ENCODE data around the gene FGD4. TPM values are rescaled to one million over a fixed set of nuclear protein-coding genes. Genes with fewer than 3 reads are reported as not detected.

The FGD4 gene
- total RNA-seq, 8 experiments from 2014 or later, result 1.6 to 35.0 (median 19.4) TPM

- Histone ChIP-seq H3K4me3 (no peak overlapping the region), H3K27ac (no peak overlapping the region), H3K4me1 (replicated peaks in 1 of 2) (no peaks in the 10 kb centered on the region)
- in situ Hi-C loops (cut with MboI; ENCODE audit: low pct_unique_long_range_greater_than_20kb in 2 of 9, low sequenced_read_pairs in 9 of 9, unreplicated experiment in 9 of 9), result no loop called here
- WGBS, 10 experiments, result 0 to 100% (median 62%) methylated on average over 1 to 2 of the region's 5 CpGs; no CpG with 5 or more reads in 4 of the 10 experiments
- ATAC-seq (replicated peaks in 6 of 8), result no peak
Measured at GRCh38 chr12:32418903-32419519, 19.7 kb downstream of the FGD4 start.

GRCh38 chr12:32419520-32419960 is 20.2 kb downstream of the FGD4 start:
- no peak overlapping the region for H3K4me3 ChIP-seq
- H3K4me1 ChIP-seq (replicated peaks in 1 of 2), result no peaks in the 10 kb centered on the region
- no peak for ATAC-seq (replicated peaks in 6 of 8)
- no peak overlapping the region for H3K27ac ChIP-seq
- 13 to 80% (median 39%) methylated on average over 1 to 2 of the region's 2 CpGs; no CpG with 5 or more reads in 6 of the 10 experiments for WGBS, 10 experiments
- in situ Hi-C loops (cut with MboI; ENCODE audit: low pct_unique_long_range_greater_than_20kb in 2 of 9, low sequenced_read_pairs in 9 of 9, unreplicated experiment in 9 of 9), result no loop called here

- in situ Hi-C loops (cut with MboI; ENCODE audit: low pct_unique_long_range_greater_than_20kb in 2 of 9, low sequenced_read_pairs in 9 of 9, unreplicated experiment in 9 of 9), result no loop called here
- Histone ChIP-seq H3K4me3 (no peak overlapping the region), H3K4me1 (replicated peaks in 1 of 2) (no peaks in the 10 kb centered on the region), H3K27ac (no peak overlapping the region)
- WGBS, 10 experiments, result 60 to 100% (median 97%) methylated on average over 1 to 2 of the region's 2 CpGs; no CpG with 5 or more reads in 1 of the 10 experiments
- no peak for ATAC-seq (replicated peaks in 6 of 8)
Measured at GRCh38 chr12:32420356-32420755, 21.0 kb downstream of the FGD4 start.

- ATAC-seq (replicated peaks in 6 of 8), result peak in 2 of 8 experiments; percentile 43 to 65
- in situ Hi-C loops (cut with MboI; ENCODE audit: low pct_unique_long_range_greater_than_20kb in 2 of 9, low sequenced_read_pairs in 9 of 9, unreplicated experiment in 9 of 9), result no loop called here
- Histone ChIP-seq H3K4me3 (no peak overlapping the region), H3K4me1 (replicated peaks in 1 of 2) (no peaks in the 10 kb centered on the region), H3K27ac (no peak overlapping the region)
Measured at GRCh38 chr12:32423559-32423958, 24.2 kb downstream of the FGD4 start.

GRCh38 chr12:32431025-32431424 is 31.7 kb downstream of the FGD4 start:
- no peaks in the 10 kb centered on the region for H3K4me1 ChIP-seq (replicated peaks in 1 of 2)
- H3K27ac ChIP-seq, result no peak overlapping the region
- ATAC-seq (replicated peaks in 6 of 8), result no peak
- 65 to 91% (median 78%) methylated on average over 1 to 6 of the region's 6 CpGs; no CpG with 5 or more reads in 1 of the 10 experiments for WGBS, 10 experiments
- H3K4me3 ChIP-seq, result no peak overlapping the region
- in situ Hi-C loops (cut with MboI; ENCODE audit: low pct_unique_long_range_greater_than_20kb in 2 of 9, low sequenced_read_pairs in 9 of 9, unreplicated experiment in 9 of 9), result no loop called here

- Histone ChIP-seq H3K4me3 (no peak overlapping the region), H3K27ac (no peak overlapping the region), H3K4me1 (replicated peaks in 1 of 2) (no peaks in the 10 kb centered on the region)
- 70 to 96% (median 90%) methylated on average over 5 to 7 of the region's 7 CpGs; no CpG with 5 or more reads in 1 of the 10 experiments for WGBS, 10 experiments
- peak in 1 of 8 experiments; percentile 50 for ATAC-seq (replicated peaks in 6 of 8)
- in situ Hi-C loops (cut with MboI; ENCODE audit: low pct_unique_long_range_greater_than_20kb in 2 of 9, low sequenced_read_pairs in 9 of 9, unreplicated experiment in 9 of 9), result no loop called here
Measured at GRCh38 chr12:32435921-32436705, 36.8 kb downstream of the FGD4 start.

- peak in 2 of 8 experiments; percentile 29 to 90 for ATAC-seq (replicated peaks in 6 of 8)
- Histone ChIP-seq H3K4me1 (replicated peaks in 1 of 2) (no peaks in the 10 kb centered on the region), H3K27ac (no peak overlapping the region), H3K4me3 (no peak overlapping the region)
- in situ Hi-C loops (cut with MboI; ENCODE audit: low pct_unique_long_range_greater_than_20kb in 2 of 9, low sequenced_read_pairs in 9 of 9, unreplicated experiment in 9 of 9), result no loop called here
- 40 to 93% (median 82%) methylated on average over 1 to 8 of the region's 9 CpGs; no CpG with 5 or more reads in 3 of the 10 experiments for WGBS, 10 experiments
Measured at GRCh38 chr12:32437095-32437515, 37.7 kb downstream of the FGD4 start.

- Histone ChIP-seq H3K4me3 (no peak overlapping the region), H3K4me1 (replicated peaks in 1 of 2) (no peaks in the 10 kb centered on the region), H3K27ac (no peak overlapping the region)
- WGBS, 10 experiments, result 85 to 100% (median 95%) methylated on average over 2 to 8 of the region's 9 CpGs
- in situ Hi-C loops (cut with MboI; ENCODE audit: low pct_unique_long_range_greater_than_20kb in 2 of 9, low sequenced_read_pairs in 9 of 9, unreplicated experiment in 9 of 9), result no loop called here
- ATAC-seq (replicated peaks in 6 of 8), result no peak
Measured at GRCh38 chr12:32440120-32440865, 40.9 kb downstream of the FGD4 start.

GRCh38 chr12:32443491-32443890 is 44.1 kb downstream of the FGD4 start:
- no peak for ATAC-seq (replicated peaks in 6 of 8)
- H3K27ac ChIP-seq, result no peak overlapping the region
- no peak overlapping the region for H3K4me3 ChIP-seq
- in situ Hi-C loops (cut with MboI; ENCODE audit: low pct_unique_long_range_greater_than_20kb in 2 of 9, low sequenced_read_pairs in 9 of 9, unreplicated experiment in 9 of 9), result no loop called here
- 87 to 100% (median 94%) methylated on average over 1 to 3 of the region's 4 CpGs; no CpG with 5 or more reads in 6 of the 10 experiments for WGBS, 10 experiments
- no peaks in the 10 kb centered on the region for H3K4me1 ChIP-seq (replicated peaks in 1 of 2)

GRCh38 chr12:32444895-32445294 is 45.5 kb downstream of the FGD4 start:
- no peak overlapping the region for H3K27ac ChIP-seq
- ATAC-seq (replicated peaks in 6 of 8), result peak in 3 of 8 experiments; percentile 36 to 87 (median 83)
- H3K4me1 ChIP-seq (replicated peaks in 1 of 2), result no peaks in the 10 kb centered on the region
- 0 to 51% (median 10%) methylated on average over 1 to 2 of the region's 2 CpGs; no CpG with 5 or more reads in 1 of the 10 experiments for WGBS, 10 experiments
- in situ Hi-C loops (cut with MboI; ENCODE audit: low pct_unique_long_range_greater_than_20kb in 2 of 9, low sequenced_read_pairs in 9 of 9, unreplicated experiment in 9 of 9), result no loop called here
- no peak overlapping the region for H3K4me3 ChIP-seq

- in situ Hi-C loops (cut with MboI; ENCODE audit: low pct_unique_long_range_greater_than_20kb in 2 of 9, low sequenced_read_pairs in 9 of 9, unreplicated experiment in 9 of 9), result no loop called here
- WGBS, 10 experiments, result 17 to 86% (median 66%) methylated on average over 1 of the region's 1 CpG; no CpG with 5 or more reads in 2 of the 10 experiments
- Histone ChIP-seq H3K27ac (no peak overlapping the region), H3K4me3 (no peak overlapping the region), H3K4me1 (replicated peaks in 1 of 2) (no peaks in the 10 kb centered on the region)
- no peak for ATAC-seq (replicated peaks in 6 of 8)
Measured at GRCh38 chr12:32445356-32445755, 46.0 kb downstream of the FGD4 start.

- in situ Hi-C loops (cut with MboI; ENCODE audit: low pct_unique_long_range_greater_than_20kb in 2 of 9, low sequenced_read_pairs in 9 of 9, unreplicated experiment in 9 of 9), result no loop called here
Measured at GRCh38 chr12:32446316-32447119, 47.2 kb downstream of the FGD4 start.

More at GRCh38 chr12:32446316-32447119, 47.2 kb downstream of the FGD4 start:
- ATAC-seq (replicated peaks in 6 of 8), result peak in 1 of 8 experiments; percentile 58
- 78 to 98% (median 87%) methylated on average over 4 to 12 of the region's 14 CpGs; no CpG with 5 or more reads in 2 of the 10 experiments for WGBS, 10 experiments
- Histone ChIP-seq H3K4me1 (replicated peaks in 1 of 2) (no peaks in the 10 kb centered on the region), H3K4me3 (no peak overlapping the region), H3K27ac (no peak overlapping the region)
